RWPE1 (cell line): ENCODE measurements around the gene ASPHD2.

ENCODE experiments used
- CTCF ChIA-PET: fragments of 350-600 bp; sonication (Branson Sonifier 250); formaldehyde crosslinking; extraction: SDS; loops from one replicate; lab custom pipeline; 2021; lab: Yijun Ruan, JAX
- POLR2A ChIA-PET: fragments of 400-600 bp; formaldehyde crosslinking; extraction: SDS; loops from one replicate; lab custom pipeline; 2020; ENCODE audit warnings: antibody characterized with exemption; ENCODE audit not compliant: low non-redundant PET; lab: Yijun Ruan, JAX
- DNase-seq: peaks from one replicate; pipeline ENCODE4 v3.0.0; 2012; ENCODE audit warnings: low spot score
- H3K27ac ChIP-seq: fragments of 450-650 bp; 2 replicates; pipeline ENCODE4 v1.5.1; 2017
- CTCF ChIP-seq: fragments of 450-650 bp; conservative IDR thresholded peaks from 2 replicates; pipeline ENCODE4 v1.5.1; 2017; ENCODE audit warnings: low read depth, mild to moderate bottlenecking

The ASPHD2 gene

GRCh38 chr22:26476705-26477340, 47.8 kb downstream of the ASPHD2 start:
- DNase-seq = no peak
- POLR2A ChIA-PET = no interaction called here
- no peak for TF ChIP-seq CTCF
- H3K27ac ChIP-seq = no peak overlapping the region
- CTCF ChIA-PET = interaction anchor here (0.6 kb wide), 1 partner anchor 9 kb away, joined by 3 read pairs; no protein-coding TSS in a partner anchor

GRCh38 chr22:26477341-26477731, 48.3 kb downstream of the ASPHD2 start:
- H3K27ac ChIP-seq = no peak overlapping the region
- POLR2A ChIA-PET = no interaction called here
- CTCF ChIA-PET = interaction anchor here (0.6 kb wide), 1 partner anchor 9 kb away, joined by 3 read pairs; no protein-coding TSS in a partner anchor

GRCh38 chr22:26479043-26479791, 50.2 kb downstream of the ASPHD2 start:
- no peak for DNase-seq
- ChIA-PET CTCF (interaction anchor here (0.7 to 1.4 kb wide), 3 partner anchors 18 to 1154 kb away, joined by 3 to 6 read pairs (median 3); no protein-coding TSS in a partner anchor), POLR2A (no interaction called here)
- peak overlapping the region; percentile 51 for H3K27ac ChIP-seq
- TF ChIP-seq CTCF = no peak

More at GRCh38 chr22:26477341-26477731, 48.3 kb downstream of the ASPHD2 start:
- no peak for DNase-seq
- no peak for TF ChIP-seq CTCF

GRCh38 chr22:26479792-26480610, 50.9 kb downstream of the ASPHD2 start:
- POLR2A ChIA-PET = no interaction called here
- CTCF ChIA-PET = interaction anchor here (0.7 kb wide), 1 partner anchor 192 kb away, joined by 4 read pairs; no protein-coding TSS in a partner anchor
- no peak for TF ChIP-seq CTCF
- no peak for DNase-seq
- peak overlapping the region; percentile 58 for H3K27ac ChIP-seq

- no peak for DNase-seq
- no peak for TF ChIP-seq CTCF
- POLR2A ChIA-PET = no interaction called here
- CTCF ChIA-PET = interaction anchor here (0.7 kb wide), 1 partner anchor 191 kb away, joined by 4 read pairs; no protein-coding TSS in a partner anchor
- peak overlapping the region; percentile 58 for H3K27ac ChIP-seq
Observed at GRCh38 chr22:26480611-26480932, 51.5 kb downstream of the ASPHD2 start.

GRCh38 chr22:26481112-26481693, 52.1 kb downstream of the ASPHD2 start:
- no peak overlapping the region for H3K27ac ChIP-seq
- ChIA-PET POLR2A (no interaction called here), CTCF (no interaction called here)
- DNase-seq = no peak
- no peak for TF ChIP-seq CTCF
